ENCODE results near the gene NAV2. TPM values are rescaled to one million over a fixed set of nuclear protein-coding genes. Genes with fewer than 3 reads are reported as not detected.

The NAV2 gene
- total and polyA plus RNA-seq, 7 donors = 1.2 to 62.6 (median 22.1) TPM

- intact Hi-C loops (cut with DNase I) = no loop called here
Observed at GRCh38 chr11:19821993-19822392, 109.4 kb downstream of the NAV2 start.

DNA sequence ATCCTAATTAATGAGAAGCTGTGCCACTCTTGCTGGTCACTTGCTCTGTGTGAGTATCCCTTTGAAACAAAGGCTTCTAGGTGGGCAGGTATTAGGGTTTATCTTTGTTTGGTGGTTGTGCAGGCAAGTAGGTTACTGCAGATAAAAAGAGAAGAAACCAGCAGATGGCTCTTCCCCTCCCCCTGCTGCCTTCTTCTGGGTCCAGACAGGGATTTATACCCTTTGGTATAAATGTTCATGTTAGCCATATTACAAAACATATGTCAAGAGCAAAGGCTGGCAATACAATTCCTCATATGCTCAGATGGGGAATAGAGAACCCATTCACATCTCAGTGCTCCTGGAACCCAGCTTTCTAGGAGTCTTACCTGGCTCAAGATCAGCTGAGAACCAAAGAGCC is 109.9 kb downstream of the NAV2 start:
- Histone ChIP-seq H3K36me3 (peaks cover 0 to 5% (median 0%) of the 10 kb centered on the region in 4 donors), H3K4me1 (peaks cover 0 to 54% (median 34%) of the 10 kb centered on the region in 4 donors), H3K9me3 (no peaks in the 10 kb centered on the region), H3K27me3 (no peaks in the 10 kb centered on the region), H3K4me3 (no peak overlapping the region), H3K27ac (no peak overlapping the region)
- no peak for DNase-seq
- no peak for TF ChIP-seq EP300 (IDR thresholded peaks at IDR 0.05)
- TF ChIP-seq POLR2AphosphoS5 (IDR thresholded peaks at IDR 0.05) = no peak
- TF ChIP-seq CTCF (IDR thresholded peaks at IDR 0.05) = no peak
- TF ChIP-seq POLR2A (IDR thresholded peaks at IDR 0.05) = no peak
- intact Hi-C loops (cut with DNase I) = no loop called here

More at GRCh38 chr11:19821993-19822392, 109.4 kb downstream of the NAV2 start:
- no peak for TF ChIP-seq CTCF (IDR thresholded peaks at IDR 0.05)
- no peak for TF ChIP-seq POLR2AphosphoS5 (IDR thresholded peaks at IDR 0.05)
- TF ChIP-seq EP300 (IDR thresholded peaks at IDR 0.05) = no peak
- no peak for TF ChIP-seq POLR2A (IDR thresholded peaks at IDR 0.05)
- Histone ChIP-seq H3K27me3 (no peaks in the 10 kb centered on the region), H3K9me3 (no peaks in the 10 kb centered on the region), H3K27ac (no peak overlapping the region), H3K36me3 (peaks cover 0 to 5% (median 0%) of the 10 kb centered on the region in 4 donors), H3K4me3 (no peak overlapping the region), H3K4me1 (peaks cover 0 to 54% (median 30%) of the 10 kb centered on the region in 4 donors)
- WGBS, 2 donors = 90 to 92% methylated on average over 3 of the region's 3 CpGs
- DNase-seq = no peak

DNA sequence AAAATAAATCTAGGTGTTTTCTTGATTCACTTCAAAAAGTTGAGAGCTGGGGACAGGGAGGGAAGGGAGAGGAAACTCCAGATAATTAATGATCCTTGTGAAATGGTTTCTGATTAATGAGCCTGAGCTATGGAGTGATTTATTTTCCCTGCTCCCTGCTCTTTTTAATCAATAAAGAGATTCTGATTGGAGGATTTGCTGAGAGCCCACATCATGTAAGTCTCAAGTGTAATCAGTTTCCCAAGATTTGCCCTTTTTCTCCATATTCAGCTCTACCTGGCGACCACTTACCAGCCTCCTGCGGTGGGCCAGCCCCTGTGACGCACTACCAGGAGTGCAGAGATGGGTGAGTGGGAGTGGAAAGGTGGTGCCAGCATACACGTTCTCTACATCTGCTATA is 114.0 kb downstream of the NAV2 start:
- Histone ChIP-seq H3K4me1 (peaks cover 0 to 58% (median 41%) of the 10 kb centered on the region in 4 donors), H3K36me3 (no peaks in the 10 kb centered on the region), H3K27ac (no peak overlapping the region), H3K27me3 (no peaks in the 10 kb centered on the region), H3K9me3 (no peaks in the 10 kb centered on the region), H3K4me3 (no peak overlapping the region)
- intact Hi-C loops (cut with DNase I) = no loop called here
- DNase-seq = no peak
- TF ChIP-seq EP300 (IDR thresholded peaks at IDR 0.05) (no peak), POLR2A (IDR thresholded peaks at IDR 0.05) (no peak), POLR2AphosphoS5 (IDR thresholded peaks at IDR 0.05) (no peak), CTCF (IDR thresholded peaks at IDR 0.05) (no peak)
- 81 to 93% methylated on average over 4 of the region's 4 CpGs for WGBS, 2 donors

GRCh38 chr11:19827399-19828135 is 114.9 kb downstream of the NAV2 start:
- Histone ChIP-seq H3K36me3 (peaks cover 0 to 5% (median under 1%) of the 10 kb centered on the region in 4 donors), H3K27ac (no peak overlapping the region), H3K4me3 (no peak overlapping the region), H3K4me1 (peaks cover 0 to 62% (median 41%) of the 10 kb centered on the region in 4 donors), H3K9me3 (no peaks in the 10 kb centered on the region), H3K27me3 (no peaks in the 10 kb centered on the region)
- intact Hi-C loops (cut with DNase I) = no loop called here
- TF ChIP-seq EP300 (IDR thresholded peaks at IDR 0.05) (no peak), POLR2AphosphoS5 (IDR thresholded peaks at IDR 0.05) (no peak), POLR2A (IDR thresholded peaks at IDR 0.05) (no peak), CTCF (IDR thresholded peaks at IDR 0.05) (no peak)
- WGBS, 2 donors = 57 to 74% methylated on average over 12 of the region's 12 CpGs
- DNase-seq = no peak
